ENCODE results near the gene HEXIM2. TPM values are rescaled to one million over a fixed set of nuclear protein-coding genes. Genes with fewer than 3 reads are reported as not detected.

HEXIM2 gene
- total and polyA plus RNA-seq, 2 of the 13 experiments (the other 11 are each of a cell fraction or from before 2014, with no cell fraction given) = 27.1 to 32.4 TPM

- TF ChIP-seq GRHL1 (CRISPR knock-in tag; conservative IDR thresholded peaks at IDR 0.05) (no peak), ZNF317 (CRISPR knock-in tag; IDR thresholded peaks at IDR 0.05) (0 out of 2 replicates have a peak, but pooled peaks have one; percentile 18), ZKSCAN8 (CRISPR knock-in tag; IDR thresholded peaks at IDR 0.05; ENCODE audit: borderline replicate concordance) (no peak), HOMEZ (CRISPR knock-in tag; IDR thresholded peaks at IDR 0.05; ENCODE audit: low read depth) (no peak), MIXL1 (CRISPR knock-in tag; IDR thresholded peaks at IDR 0.05) (no peak), MLLT10 (CRISPR knock-in tag; IDR thresholded peaks at IDR 0.05) (no peak), GMEB2 (CRISPR knock-in tag; IDR thresholded peaks at IDR 0.05; ENCODE audit: low read depth) (no peak), JARID2 (CRISPR knock-in tag; IDR thresholded peaks at IDR 0.05; ENCODE audit: insufficient replicate concordance) (no peak), ISL2 (CRISPR knock-in tag; IDR thresholded peaks at IDR 0.05) (peak; percentile 56; the same call in 1 of the 2 replicates), NFE2 (CRISPR knock-in tag; IDR thresholded peaks at IDR 0.05) (no peak), REPIN1 (CRISPR knock-in tag; IDR thresholded peaks at IDR 0.05; ENCODE audit: borderline replicate concordance, low read depth) (no peak; the same call in 1 of the 2 replicates), MYNN (CRISPR knock-in tag; IDR thresholded peaks at IDR 0.05; ENCODE audit: low read depth) (no peak), XRCC5 (optimal IDR thresholded peaks at IDR 0.05; ENCODE audit: low read length) (no peak), ASH2L (IDR thresholded peaks at IDR 0.05; ENCODE audit: insufficient read length, low read depth, low read length) (peak; percentile 56), ZNF207 (IDR thresholded peaks at IDR 0.05; ENCODE audit: borderline replicate concordance) (no peak), BCLAF1 (IDR thresholded peaks at IDR 0.05) (no peak), ATRX (CRISPR knock-in tag; IDR thresholded peaks at IDR 0.05; ENCODE audit: borderline replicate concordance) (no peak; the same call in 1 of the 2 replicates), ZNF101 (CRISPR knock-in tag; IDR thresholded peaks at IDR 0.05; ENCODE audit: borderline replicate concordance, low read depth) (no peak), ZFP41 (CRISPR knock-in tag; IDR thresholded peaks at IDR 0.05; ENCODE audit: borderline replicate concordance) (peak; percentile 34; the same call in 1 of the 2 replicates)
- TF ChIP-seq, protein P1, sequence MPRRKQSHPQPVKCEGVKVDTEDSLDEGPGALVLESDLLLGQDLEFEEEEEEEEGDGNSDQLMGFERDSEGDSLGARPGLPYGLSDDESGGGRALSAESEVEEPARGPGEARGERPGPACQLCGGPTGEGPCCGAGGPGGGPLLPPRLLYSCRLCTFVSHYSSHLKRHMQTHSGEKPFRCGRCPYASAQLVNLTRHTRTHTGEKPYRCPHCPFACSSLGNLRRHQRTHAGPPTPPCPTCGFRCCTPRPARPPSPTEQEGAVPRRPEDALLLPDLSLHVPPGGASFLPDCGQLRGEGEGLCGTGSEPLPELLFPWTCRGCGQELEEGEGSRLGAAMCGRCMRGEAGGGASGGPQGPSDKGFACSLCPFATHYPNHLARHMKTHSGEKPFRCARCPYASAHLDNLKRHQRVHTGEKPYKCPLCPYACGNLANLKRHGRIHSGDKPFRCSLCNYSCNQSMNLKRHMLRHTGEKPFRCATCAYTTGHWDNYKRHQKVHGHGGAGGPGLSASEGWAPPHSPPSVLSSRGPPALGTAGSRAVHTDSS (CRISPR knock-in tag; conservative IDR thresholded peaks at IDR 0.05) = no peak
Observed at GRCh38 chr17:45132572-45133463, 28.9 kb upstream of the HEXIM2 start (continued).
